CD14-positive monocyte (primary cell): ENCODE data around the gene TECTB. TPM values are rescaled to one million over a fixed set of nuclear protein-coding genes. Genes with fewer than 3 reads are reported as not detected.

ENCODE experiments used
- DNase-seq, 3 donors: peaks; one replicate each; pipeline ENCODE4 v3.0.0-alpha.2; 2011 to 2022
- H2AFZ ChIP-seq: 2 replicates; pipeline ENCODE4 v1.6.0; 2012; ENCODE audit warnings: mild to moderate bottlenecking, low read depth, low read length, inconsistent platforms; ENCODE audit not compliant: insufficient read depth, poor library complexity, severe bottlenecking
- H3K27ac ChIP-seq, 2 donors: 1 replicate in 1 of 2; 2 replicates in 1 of 2; pipeline ENCODE4 v1.5.1; 2012 to 2013; ENCODE audit warnings: low read length in 2 of 2, control low read depth in 1 of 2, inconsistent platforms in 1 of 2, low read depth in 1 of 2, mild to moderate bottlenecking in 1 of 2
- H3K27me3 ChIP-seq, 2 donors: one replicate each; pipeline versions ENCODE4 v1.6.0 to v1.6.1; 2011 to 2013; ENCODE audit warnings: low read length in 2 of 2; ENCODE audit not compliant: control insufficient read depth in 2 of 2, insufficient read depth in 2 of 2
- H3K36me3 ChIP-seq, 2 donors: replicated peaks in 1 of 2; 1 replicate in 1 of 2; 2 replicates in 1 of 2; pipeline versions ENCODE4 v1.5.1 to v1.6.1; 2012 to 2013; ENCODE audit warnings: low read length in 2 of 2, control low read depth in 1 of 2, inconsistent platforms in 1 of 2, mild to moderate bottlenecking in 1 of 2; ENCODE audit not compliant: insufficient read depth in 2 of 2, control insufficient read depth in 1 of 2
- H3K4me1 ChIP-seq, 2 donors: 1 replicate in 1 of 2; 2 replicates in 1 of 2; pipeline versions ENCODE4 v1.5.1 to v1.6.1; 2012 to 2013; ENCODE audit warnings: low read length in 2 of 2, control low read depth in 1 of 2, inconsistent platforms in 1 of 2, mild to moderate bottlenecking in 1 of 2, moderate library complexity in 1 of 2; ENCODE audit not compliant: insufficient read depth in 2 of 2, control insufficient read depth in 1 of 2
- H3K4me2 ChIP-seq: replicated peaks from 2 replicates; pipeline ENCODE3; 2012; ENCODE audit warnings: low read length, moderate library complexity, mild to moderate bottlenecking; ENCODE audit not compliant: poor library complexity, severe bottlenecking; ENCODE audit errors: extremely low read depth
- H3K4me3 ChIP-seq, 3 experiments: fragments of 200-600 bp in 1 of 3; sonication (generic) in 1 of 3; replicated peaks in 1 of 3; 1 replicate in 2 of 3; 2 replicates in 1 of 3; pipeline ENCODE4 v1.5.1; 2011 to 2013; ENCODE audit warnings: low read length in 3 of 3, mild to moderate bottlenecking in 3 of 3, control low read depth in 2 of 3, low read depth in 2 of 3, inconsistent platforms in 1 of 3, moderate library complexity in 1 of 3
- H3K79me2 ChIP-seq: 2 replicates; pipeline ENCODE4 v1.6.0; 2012; ENCODE audit warnings: mild to moderate bottlenecking, control low read depth, inconsistent platforms, low read length, moderate library complexity; ENCODE audit not compliant: insufficient read depth
- H3K9ac ChIP-seq: 2 replicates; pipeline ENCODE4 v1.6.0; 2017; ENCODE audit warnings: low read length, mild to moderate bottlenecking; ENCODE audit not compliant: insufficient read depth, poor library complexity, severe bottlenecking
- H3K9me3 ChIP-seq, 2 donors: replicated peaks in 1 of 2; 1 replicate in 1 of 2; 2 replicates in 1 of 2; pipeline versions ENCODE4 v1.5.1 to v1.6.1; 2012 to 2013; ENCODE audit warnings: low read length in 2 of 2, control low read depth in 1 of 2; ENCODE audit not compliant: control insufficient read depth in 1 of 2, insufficient read depth in 1 of 2
- H4K20me1 ChIP-seq: 2 replicates; pipeline ENCODE4 v1.6.0; 2012; ENCODE audit warnings: mild to moderate bottlenecking, low read length, control low read depth, moderate library complexity; ENCODE audit not compliant: insufficient read depth
- H3K27ac Mint-ChIP-seq, 7 donors: one replicate each; pipeline ENCODE4 v1.8.0; 2020; ENCODE audit warnings: mild to moderate bottlenecking in 7 of 7, mixed read lengths in 7 of 7, moderate library complexity in 6 of 7, inconsistent platforms in 2 of 7
- H3K27me3 Mint-ChIP-seq, 3 donors: one replicate each; pipeline ENCODE4 v1.8.0; 2021 to 2022; ENCODE audit warnings: low read depth in 3 of 3, mild to moderate bottlenecking in 3 of 3, mixed read lengths in 3 of 3, moderate library complexity in 3 of 3, inconsistent platforms in 1 of 3
- H3K36me3 Mint-ChIP-seq, 2 donors: one replicate each; pipeline ENCODE4 v1.8.0; 2020; ENCODE audit warnings: mixed read lengths in 2 of 2, inconsistent platforms in 1 of 2, mild to moderate bottlenecking in 1 of 2
- H3K4me1 Mint-ChIP-seq: one replicate; pipeline ENCODE4 v1.8.0; 2020; ENCODE audit warnings: mild to moderate bottlenecking, mixed read lengths
- H3K4me3 Mint-ChIP-seq, 2 donors: one replicate each; pipeline ENCODE4 v1.8.0; 2020; ENCODE audit warnings: mild to moderate bottlenecking in 2 of 2, mixed read lengths in 2 of 2, moderate library complexity in 1 of 2
- H3K9me3 Mint-ChIP-seq, 7 donors: one replicate each; pipeline ENCODE4 v1.8.0; 2020 to 2022; ENCODE audit warnings: mixed read lengths in 7 of 7, mild to moderate bottlenecking in 6 of 7, moderate library complexity in 6 of 7, inconsistent platforms in 2 of 7
- CTCF ChIP-seq: fragments of 200-600 bp; IDR thresholded peaks from one replicate; pipeline ENCODE4 v1.8.0; 2022; ENCODE audit warnings: antibody characterized with exemption, mild to moderate bottlenecking
- WGBS: methylation state at CpG from one replicate; pipeline ENCODE4 v1.1.5; 2013; ENCODE audit warnings: missing lambda C conversion rate; ENCODE audit not compliant: insufficient coverage; 5-methylcytosine and 5-hydroxymethylcytosine counted together
- intact Hi-C, 2 donors: fragments of 100-400 bp; cut with micrococcal nuclease; formaldehyde crosslinking; loops; one replicate each; pipeline versions ENCODE4 v1.15.0 to v1.15.1; 2023
- polyA plus RNA-seq, 3 donors: library from polyadenylated mRNA; depleted of rRNA in 1 of 3; unstranded in 2 of 3; stranded (reverse) in 1 of 3; fragments of 300-500 nt in 2 of 3; fragments of >200 nt in 1 of 3; fragmentation: Illumina TruSeq in 2 of 3; gene quantifications; 1 replicate in 2 of 3; 2 replicates in 1 of 3; pipeline ENCODE4 v1.2.3, GENCODE V29; 2012 to 2021

The TECTB gene
- polyA plus RNA-seq, 3 donors: not detected

- DNase-seq: no peak
- Mint-ChIP-seq H3K27ac (no peak overlapping the region), H3K4me1 (no peaks in the 10 kb centered on the region), H3K36me3 (no peaks in the 10 kb centered on the region), H3K9me3 (peaks cover 0 to 15% (median 3%) of the 10 kb centered on the region in 7 donors), H3K27me3 (peaks cover 13 to 15% (median 13%) of the 10 kb centered on the region in 3 donors), H3K4me3 (no peak overlapping the region)
- no peak overlapping the region for H3K27ac ChIP-seq
- intact Hi-C loops: no loop called here
- peaks cover 0 to 5% of the 10 kb centered on the region in 2 donors for H3K27me3 ChIP-seq
- H4K20me1 ChIP-seq: no peaks in the 10 kb centered on the region
- H3K36me3 ChIP-seq: no peaks in the 10 kb centered on the region
- no peak overlapping the region for H3K9ac ChIP-seq
- H2AFZ ChIP-seq: no peak overlapping the region
- no peaks in the 10 kb centered on the region for H3K4me1 ChIP-seq
- no peaks in the 10 kb centered on the region for H3K79me2 ChIP-seq
- no peak for TF ChIP-seq CTCF
- no peak overlapping the region for H3K4me3 ChIP-seq
- H3K9me3 ChIP-seq: no peaks in the 10 kb centered on the region
- no peak overlapping the region for H3K4me2 ChIP-seq
Observed at GRCh38 chr10:112269266-112269665, 13.9 kb upstream of the TECTB start.

GRCh38 chr10:112271982-112272381, 11.2 kb upstream of the TECTB start:
- no peaks in the 10 kb centered on the region for H3K36me3 Mint-ChIP-seq
- Histone ChIP-seq H4K20me1 (no peaks in the 10 kb centered on the region), H3K79me2 (no peaks in the 10 kb centered on the region), H3K4me1 (no peaks in the 10 kb centered on the region), H3K4me3 (no peak overlapping the region), H3K9me3 (no peaks in the 10 kb centered on the region), H3K9ac (no peak overlapping the region), H2AFZ (no peak overlapping the region), H3K36me3 (no peaks in the 10 kb centered on the region), H3K27ac (no peak overlapping the region), H3K27me3 (peaks cover 0 to 5% of the 10 kb centered on the region in 2 donors), H3K4me2 (no peak overlapping the region)
- no peaks in the 10 kb centered on the region for H3K4me1 Mint-ChIP-seq
- TF ChIP-seq CTCF: no peak
- H3K9me3 Mint-ChIP-seq: peaks cover 0 to 14% (median 3%) of the 10 kb centered on the region in 7 donors
- DNase-seq: no peak
- 58% methylated on average over 2 of the region's 3 CpGs for WGBS
- intact Hi-C loops: no loop called here
- H3K4me3 Mint-ChIP-seq: peak overlapping the region in 1 of 2 donors; percentile 19
- H3K27ac Mint-ChIP-seq: no peak overlapping the region
- H3K27me3 Mint-ChIP-seq: peaks cover 11 to 12% (median 12%) of the 10 kb centered on the region in 3 donors
